ENCODE measurements around the gene ADGRB3.

- TF ChIP-seq CTCF (IDR thresholded peaks at IDR 0.05; ENCODE audit: low read length) = no peak
- TF ChIP-seq EZH2 (IDR thresholded peaks at IDR 0.05; ENCODE audit: borderline replicate concordance, low read length) = no peak
These were observed 217.7 kb downstream of the ADGRB3 start for GRCh38 chr6:68852791-68853190.
